Esophagus muscularis mucosa (tissue), 4 donors: ENCODE results near the gene EMC8. TPM values are rescaled to one million over a fixed set of nuclear protein-coding genes. Genes with fewer than 3 reads are reported as not detected.

ENCODE experiments used
- DNase-seq: peaks from one replicate; pipeline ENCODE4 v3.0.0-alpha.2; 2017; ENCODE audit errors: extremely low spot score
- H3K27ac ChIP-seq, 4 donors: fragments of 200-600 bp; sonication (generic); replicated peaks in 1 of 4; 1 replicate in 3 of 4; 2 replicates in 1 of 4; pipeline ENCODE4 v1.5.1; 2016 to 2019; ENCODE audit warnings: mild to moderate bottlenecking in 1 of 4
- H3K27me3 ChIP-seq, 4 donors: fragments of 200-600 bp; sonication (generic); one replicate each; pipeline versions ENCODE4 v1.5.1 to v1.6.0; 2016 to 2019
- H3K36me3 ChIP-seq, 4 donors: fragments of 200-600 bp; sonication (generic); one replicate each; pipeline ENCODE4 v1.5.1; 2016 to 2019
- H3K4me1 ChIP-seq, 4 donors: fragments of 200-600 bp; sonication (generic); one replicate each; pipeline ENCODE4 v1.5.1; 2016 to 2019
- H3K4me3 ChIP-seq, 4 donors: fragments of 200-600 bp; sonication (generic); 1 replicate in 2 of 4; 2 replicates in 2 of 4; pipeline ENCODE4 v1.5.1; 2016 to 2019; ENCODE audit warnings: mild to moderate bottlenecking in 4 of 4, moderate library complexity in 1 of 4
- H3K9me3 ChIP-seq, 4 donors: fragments of 200-600 bp; sonication (generic); 1 replicate in 3 of 4; 2 replicates in 1 of 4; pipeline ENCODE4 v1.5.1; 2016 to 2019
- EP300 ChIP-seq: sonication (generic); formaldehyde crosslinking; IDR thresholded peaks from one replicate; pipeline ENCODE4 v1.6.1; 2017; ENCODE audit warnings: antibody characterized with exemption
- POLR2A ChIP-seq: fragments of 450-650 bp; IDR thresholded peaks from one replicate; pipeline ENCODE4 v1.6.1; 2017; ENCODE audit warnings: antibody characterized with exemption, moderate library complexity, mild to moderate bottlenecking, low read depth
- POLR2AphosphoS5 ChIP-seq, 2 donors: sonication (generic); formaldehyde crosslinking; IDR thresholded peaks; one replicate each; pipeline ENCODE4 v1.6.1; 2017; ENCODE audit warnings: antibody characterized with exemption in 2 of 2
- WGBS: methylation state at CpG from one replicate; pipeline ENCODE4 v1.1.5; 2018; 5-methylcytosine and 5-hydroxymethylcytosine counted together
- intact Hi-C: fragments of 100-400 bp; cut with DNase I; formaldehyde crosslinking; loops from one replicate; pipeline ENCODE4 v1.15.1; 2023
- total RNA-seq, 4 donors: library from RNA; depleted of rRNA; stranded (reverse); fragments of >200 nt; gene quantifications; one replicate each; pipeline versions ENCODE4 v1.1.0 to v1.2.1, GENCODE V29; 2016
- TF ChIP-seq, protein P1 (sequence below), 3 experiments: fragments of 200-600 bp in 2 of 3; fragments of 450-650 bp in 1 of 3; sonication (generic) in 2 of 3; IDR thresholded peaks; one replicate each; pipeline ENCODE4 v1.5.1; 2017 to 2019; ENCODE audit warnings: antibody characterized with exemption in 3 of 3, mild to moderate bottlenecking in 2 of 3, moderate library complexity in 1 of 3

The EMC8 gene
- total RNA-seq, 4 donors from 2014 or later = 26.0 to 41.3 (median 27.6) TPM

GRCh38 chr16:85816159-85816558, 16.8 kb upstream of the EMC8 start:
- peaks cover 0 to 13% (median 0%) of the 10 kb centered on the region in 4 donors for H3K27me3 ChIP-seq
- H3K27ac ChIP-seq = no peak overlapping the region
- DNase-seq = no peak
- 92% methylated on average over 14 of the region's 14 CpGs for WGBS
- no peaks in the 10 kb centered on the region for H3K9me3 ChIP-seq
- H3K4me3 ChIP-seq = no peak overlapping the region
- H3K4me1 ChIP-seq = peaks cover under 1 to 16% (median 12%) of the 10 kb centered on the region in 4 donors
- TF ChIP-seq POLR2AphosphoS5 (IDR thresholded peaks at IDR 0.05) (no peak), EP300 (no peak), POLR2A (no peak)
- TF ChIP-seq, protein P1, sequence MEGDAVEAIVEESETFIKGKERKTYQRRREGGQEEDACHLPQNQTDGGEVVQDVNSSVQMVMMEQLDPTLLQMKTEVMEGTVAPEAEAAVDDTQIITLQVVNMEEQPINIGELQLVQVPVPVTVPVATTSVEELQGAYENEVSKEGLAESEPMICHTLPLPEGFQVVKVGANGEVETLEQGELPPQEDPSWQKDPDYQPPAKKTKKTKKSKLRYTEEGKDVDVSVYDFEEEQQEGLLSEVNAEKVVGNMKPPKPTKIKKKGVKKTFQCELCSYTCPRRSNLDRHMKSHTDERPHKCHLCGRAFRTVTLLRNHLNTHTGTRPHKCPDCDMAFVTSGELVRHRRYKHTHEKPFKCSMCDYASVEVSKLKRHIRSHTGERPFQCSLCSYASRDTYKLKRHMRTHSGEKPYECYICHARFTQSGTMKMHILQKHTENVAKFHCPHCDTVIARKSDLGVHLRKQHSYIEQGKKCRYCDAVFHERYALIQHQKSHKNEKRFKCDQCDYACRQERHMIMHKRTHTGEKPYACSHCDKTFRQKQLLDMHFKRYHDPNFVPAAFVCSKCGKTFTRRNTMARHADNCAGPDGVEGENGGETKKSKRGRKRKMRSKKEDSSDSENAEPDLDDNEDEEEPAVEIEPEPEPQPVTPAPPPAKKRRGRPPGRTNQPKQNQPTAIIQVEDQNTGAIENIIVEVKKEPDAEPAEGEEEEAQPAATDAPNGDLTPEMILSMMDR (IDR thresholded peaks at IDR 0.05) = no peak
- no peaks in the 10 kb centered on the region for H3K36me3 ChIP-seq
- intact Hi-C loops = no loop called here

DNA sequence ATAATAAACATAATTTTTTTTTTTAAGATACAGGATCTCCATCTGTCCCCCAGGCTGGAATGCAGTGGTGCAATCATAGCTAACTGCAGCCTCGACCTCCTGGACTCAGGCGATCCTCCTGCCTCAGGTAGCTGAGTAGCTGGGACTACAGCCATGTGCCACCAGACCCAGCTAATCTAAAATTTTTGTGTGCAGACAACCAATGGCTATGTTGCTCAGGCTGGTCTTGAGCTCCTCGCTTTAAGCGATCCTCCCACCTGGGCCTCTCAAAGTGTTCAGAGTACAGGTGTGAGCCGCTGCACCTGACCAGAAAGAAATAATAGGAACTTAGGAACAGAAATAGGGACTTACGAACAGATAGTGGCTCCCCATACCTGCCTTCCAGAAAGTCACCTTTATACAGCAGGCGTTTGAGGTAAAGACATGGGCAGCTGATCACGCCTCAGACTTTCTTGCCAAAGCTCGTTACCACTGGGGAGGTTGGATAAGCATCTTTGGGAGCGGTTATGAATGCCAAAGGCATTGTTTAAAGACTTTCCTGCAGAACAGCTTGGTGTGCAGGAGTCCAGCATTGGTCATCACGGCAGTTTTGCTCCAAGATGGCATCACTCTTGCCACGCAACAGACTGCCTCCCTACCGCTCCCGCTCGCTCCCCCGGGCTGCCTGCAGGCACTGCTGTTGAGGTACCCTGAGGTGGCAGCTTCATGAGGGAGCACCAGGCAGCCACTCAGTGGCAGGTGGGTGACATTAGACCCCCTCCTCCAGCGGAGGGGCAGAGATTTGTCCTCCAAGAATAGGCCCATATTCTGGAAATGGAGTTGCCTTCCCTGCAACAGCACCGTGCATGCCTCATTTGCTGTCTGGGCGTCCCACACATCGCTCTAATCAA, 13.7 kb upstream of the EMC8 start:
- WGBS = 84% methylated on average over 18 of the region's 20 CpGs
- H3K36me3 ChIP-seq = no peaks in the 10 kb centered on the region
- H3K4me3 ChIP-seq = no peak overlapping the region
- H3K27me3 ChIP-seq = peaks cover 0 to 22% (median 0%) of the 10 kb centered on the region in 4 donors
- intact Hi-C loops = no loop called here
- H3K27ac ChIP-seq = no peak overlapping the region
- TF ChIP-seq POLR2A (no peak), POLR2AphosphoS5 (IDR thresholded peaks at IDR 0.05) (no peak), EP300 (no peak)
- TF ChIP-seq, protein P1 (IDR thresholded peaks at IDR 0.05) = no peak
- no peak for DNase-seq
- no peaks in the 10 kb centered on the region for H3K9me3 ChIP-seq
- peaks cover 0 to 8% (median 0%) of the 10 kb centered on the region in 4 donors for H3K4me1 ChIP-seq

GRCh38 chr16:85812031-85812807, 12.9 kb upstream of the EMC8 start:
- Histone ChIP-seq H3K9me3 (no peaks in the 10 kb centered on the region), H3K4me1 (peaks cover 0 to 8% (median 0%) of the 10 kb centered on the region in 4 donors), H3K4me3 (no peak overlapping the region), H3K36me3 (peaks cover 1 to 2% (median 2%) of the 10 kb centered on the region in 4 donors), H3K27ac (no peak overlapping the region), H3K27me3 (peaks cover 0 to 22% (median 0%) of the 10 kb centered on the region in 4 donors)
- WGBS = 40% methylated on average over 27 of the region's 37 CpGs
- intact Hi-C loops = no loop called here
- DNase-seq = no peak
- no peak for TF ChIP-seq POLR2AphosphoS5 (IDR thresholded peaks at IDR 0.05)
- TF ChIP-seq POLR2A = no peak
- TF ChIP-seq EP300 = no peak
- TF ChIP-seq, protein P1 (IDR thresholded peaks at IDR 0.05) = no peak

DNA sequence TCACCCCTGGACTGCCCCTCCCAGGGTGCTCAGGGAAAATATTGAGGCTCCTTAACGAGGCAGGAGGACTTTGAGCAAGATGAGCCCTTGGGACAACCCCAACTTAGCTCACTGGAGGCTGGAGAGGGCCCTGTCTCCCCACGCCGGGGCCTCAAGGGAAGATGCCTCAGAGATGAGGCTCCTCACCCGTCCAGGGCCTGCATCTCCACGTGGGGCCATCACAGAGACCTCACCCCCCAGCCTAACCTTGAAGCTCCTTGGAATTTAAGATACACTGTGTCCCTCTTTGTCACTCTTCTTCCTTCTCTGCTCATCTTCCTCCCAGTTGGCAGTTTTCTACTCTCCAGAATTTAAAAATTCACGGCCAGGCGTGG, 11.4 kb upstream of the EMC8 start:
- Histone ChIP-seq H3K4me3 (no peak overlapping the region), H3K36me3 (peaks cover 16 to 17% (median 16%) of the 10 kb centered on the region in 4 donors), H3K4me1 (peaks cover 0 to 8% (median 0%) of the 10 kb centered on the region in 4 donors), H3K9me3 (no peaks in the 10 kb centered on the region), H3K27me3 (peaks cover 0 to 22% (median 0%) of the 10 kb centered on the region in 4 donors), H3K27ac (no peak overlapping the region)
- TF ChIP-seq POLR2AphosphoS5 (IDR thresholded peaks at IDR 0.05) (no peak), POLR2A (no peak), EP300 (no peak)
- TF ChIP-seq, protein P1 (IDR thresholded peaks at IDR 0.05) = no peak
- no peak for DNase-seq
- intact Hi-C loops = no loop called here
- 89% methylated on average over 7 of the region's 7 CpGs for WGBS
